ENCODE measurements around the gene TIMP3.

TIMP3 gene

GRCh38 chr22:32843300-32843699, 41.8 kb downstream of the TIMP3 start:
- in situ Hi-C loops (cut with HindIII; ENCODE audit: low sequenced_read_pairs): no loop called here

GRCh38 chr22:32844251-32844650, 42.7 kb downstream of the TIMP3 start:
- no peak for TF ChIP-seq CTCF (IDR thresholded peaks at IDR 0.05; ENCODE audit: low read depth, low read length)
- no peak overlapping the region for H3K4me3 ChIP-seq (ENCODE audit: low read depth, low read length)
- in situ Hi-C loops (cut with HindIII; ENCODE audit: low sequenced_read_pairs): no loop called here
- DNase-seq (ENCODE audit: low read depth, low spot score): no peak

More at GRCh38 chr22:32843300-32843699, 41.8 kb downstream of the TIMP3 start:
- no peak overlapping the region for H3K4me3 ChIP-seq (ENCODE audit: low read depth, low read length)
- TF ChIP-seq CTCF (IDR thresholded peaks at IDR 0.05; ENCODE audit: low read depth, low read length): no peak
- DNase-seq (ENCODE audit: low read depth, low spot score): no peak

GRCh38 chr22:32846780-32847491, 45.4 kb downstream of the TIMP3 start:
- DNase-seq (ENCODE audit: low read depth, low spot score): no peak
- no peak overlapping the region for H3K4me3 ChIP-seq (ENCODE audit: low read depth, low read length)
- in situ Hi-C loops (cut with HindIII; ENCODE audit: low sequenced_read_pairs): no loop called here
- TF ChIP-seq CTCF (IDR thresholded peaks at IDR 0.05; ENCODE audit: low read depth, low read length): no peak

GRCh38 chr22:32848226-32848625, 46.7 kb downstream of the TIMP3 start:
- no peak for TF ChIP-seq CTCF (IDR thresholded peaks at IDR 0.05; ENCODE audit: low read depth, low read length)
- H3K4me3 ChIP-seq (ENCODE audit: low read depth, low read length): no peak overlapping the region
- in situ Hi-C loops (cut with HindIII; ENCODE audit: low sequenced_read_pairs): no loop called here
- no peak for DNase-seq (ENCODE audit: low read depth, low spot score)

GRCh38 chr22:32849501-32849900, 48.0 kb downstream of the TIMP3 start:
- no peak for DNase-seq (ENCODE audit: low read depth, low spot score)
- no peak overlapping the region for H3K4me3 ChIP-seq (ENCODE audit: low read depth, low read length)
- in situ Hi-C loops (cut with HindIII; ENCODE audit: low sequenced_read_pairs): no loop called here
- no peak for TF ChIP-seq CTCF (IDR thresholded peaks at IDR 0.05; ENCODE audit: low read depth, low read length)

GRCh38 chr22:32850157-32850556, 48.7 kb downstream of the TIMP3 start:
- no peak overlapping the region for H3K4me3 ChIP-seq (ENCODE audit: low read depth, low read length)
- no peak for TF ChIP-seq CTCF (IDR thresholded peaks at IDR 0.05; ENCODE audit: low read depth, low read length)
- in situ Hi-C loops (cut with HindIII; ENCODE audit: low sequenced_read_pairs): no loop called here
- no peak for DNase-seq (ENCODE audit: low read depth, low spot score)
